Activated naive CD8-positive, alpha-beta T cell treated with anti-CD3 and anti-CD28 coated beads, Interleukin-2, amount 10 ng/mL, durations not matched to agents 7 days and 5 days (primary cell): ENCODE measurements around the gene CALM3. TPM values are rescaled to one million over a fixed set of nuclear protein-coding genes. Genes with fewer than 3 reads are reported as not detected.
A peak's percentile ranks its signal among the peaks of the same experiment; 100 is the strongest.
"Not testable (repeated sequence)": the region's sequence is repeated elsewhere in the genome, so short reads cannot be mapped to it uniquely, and the experiment has no call there.

ENCODE experiments used
- ATAC-seq: fragments of 150-1000 bp; cut with Tn5 transposase; one replicate; pipeline ENCODE4 v1.10.0; 2021; ENCODE audit warnings: low read depth, moderate library complexity
- POLR2A ChIA-PET: fragments of 350-600 bp; sonication (Branson Sonifier 250); formaldehyde crosslinking; loops from one replicate; lab custom pipeline; 2021; ENCODE audit warnings: antibody characterized with exemption; lab: Charles Lee
- DNase-seq: peaks from one replicate; pipeline ENCODE4 v3.0.0; 2021
- H3K27ac Mint-ChIP-seq: one replicate; pipeline ENCODE4 v1.8.0; 2022; ENCODE audit warnings: mild to moderate bottlenecking, mixed read lengths
- H3K27me3 Mint-ChIP-seq: one replicate; pipeline ENCODE4 v1.8.0; 2022; ENCODE audit warnings: mild to moderate bottlenecking, moderate library complexity, mixed read lengths
- H3K36me3 Mint-ChIP-seq: one replicate; pipeline ENCODE4 v1.8.0; 2021; ENCODE audit warnings: mild to moderate bottlenecking, mixed read lengths
- H3K4me1 Mint-ChIP-seq: one replicate; pipeline ENCODE4 v1.8.0; 2021; ENCODE audit warnings: mixed read lengths
- H3K4me3 Mint-ChIP-seq: one replicate; pipeline ENCODE4 v1.8.0; 2022; ENCODE audit warnings: mild to moderate bottlenecking, moderate library complexity, mixed read lengths
- H3K9me3 Mint-ChIP-seq: one replicate; pipeline ENCODE4 v1.8.0; 2021; ENCODE audit warnings: mixed read lengths
- total RNA-seq, 2 experiments: library from RNA; stranded (reverse); gene quantifications; one replicate each; pipeline ENCODE4 v1.2.3, GENCODE V29; 2021

The CALM3 gene
- total RNA-seq, 2 experiments from 2014 or later: 485 to 503 TPM

DNA sequence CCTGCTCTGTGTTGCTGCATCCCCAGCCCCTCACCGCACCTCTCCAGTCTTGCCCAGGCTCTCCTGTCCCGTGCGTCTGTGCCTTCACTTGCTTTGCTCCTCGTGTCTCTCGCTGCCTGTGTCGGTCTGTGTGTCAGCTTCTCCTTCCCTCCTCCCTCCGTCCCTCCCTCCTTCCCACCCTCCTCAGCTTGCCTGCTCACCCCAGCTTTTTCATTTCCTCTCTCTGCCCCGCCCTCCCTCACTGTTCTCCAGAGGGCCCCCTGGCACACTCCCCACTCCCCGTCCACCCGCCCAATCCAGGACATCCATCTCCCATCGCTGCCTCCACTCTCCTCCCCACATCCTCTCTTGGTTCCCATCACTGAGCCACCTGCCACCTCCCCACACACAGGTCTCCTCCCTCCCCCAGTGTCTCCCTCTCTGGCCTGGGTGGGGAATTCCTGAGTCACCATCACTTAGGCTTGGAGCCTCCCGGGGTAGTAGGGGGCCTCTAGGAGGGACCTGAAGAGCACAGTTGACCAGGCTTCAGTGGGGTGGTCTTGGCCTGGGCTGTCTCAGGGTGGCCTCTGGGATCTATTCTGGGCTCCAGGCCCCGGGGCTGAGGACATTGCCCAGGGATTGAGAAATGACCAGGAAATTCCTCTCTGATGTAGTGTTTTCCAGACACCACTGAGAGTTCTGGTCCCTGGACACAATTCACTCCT, 24.0 kb downstream of the CALM3 start, which contains the start of gene PTGIR:
Gene PTGIR (minus strand): TSS at position 132 of the 704 bp plus-strand sequence. CDS start 864 bp downstream, outside the sequence.
- H3K4me3 Mint-ChIP-seq: peak within 1 kb of the TSS; percentile 92
- no peaks in the 10 kb centered on the region for H3K27me3 Mint-ChIP-seq
- peak within 1 kb of the TSS; percentile 95 for H3K27ac Mint-ChIP-seq
- H3K4me1 Mint-ChIP-seq: peaks cover 38% of the 10 kb centered on the region
- ATAC-seq (peak; percentile 37), DNase-seq (no peak)
- H3K9me3 Mint-ChIP-seq: no peaks in the 10 kb centered on the region
- POLR2A ChIA-PET: interaction anchor here (0.6 to 5.7 kb wide), 7 partner anchors 9 to 768 kb away, joined by 3 to 36 read pairs (median 3); no protein-coding TSS in a partner anchor
- H3K36me3 Mint-ChIP-seq: peaks cover 2% of the 10 kb centered on the region

DNA sequence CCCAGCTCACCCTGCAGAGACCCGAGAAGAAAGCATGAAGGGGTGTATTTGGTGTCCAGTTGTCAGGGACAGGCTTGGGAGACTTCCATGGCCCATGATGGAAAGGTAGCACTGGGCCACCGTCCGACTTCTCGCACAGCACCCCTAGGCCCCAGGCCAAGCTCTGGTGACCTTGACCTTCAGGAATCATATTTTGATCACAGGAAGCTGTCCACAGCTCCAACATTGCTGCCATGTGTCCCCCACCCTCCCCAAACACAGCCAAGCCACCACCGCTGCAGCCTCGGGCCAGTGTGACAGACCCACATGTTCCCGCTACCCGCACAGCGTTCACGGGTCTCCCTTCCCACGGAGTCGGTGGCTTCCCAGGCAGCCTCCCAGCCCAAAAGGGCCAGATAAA, 24.6 kb downstream of the CALM3 start:
- Mint-ChIP-seq H3K27ac (peak overlapping the region; percentile 95), H3K4me1 (peaks cover 33% of the 10 kb centered on the region)
- POLR2A ChIA-PET: interaction anchor here (5.7 kb wide), 1 partner anchor 13 kb away, joined by 36 read pairs; no protein-coding TSS in a partner anchor

DNA sequence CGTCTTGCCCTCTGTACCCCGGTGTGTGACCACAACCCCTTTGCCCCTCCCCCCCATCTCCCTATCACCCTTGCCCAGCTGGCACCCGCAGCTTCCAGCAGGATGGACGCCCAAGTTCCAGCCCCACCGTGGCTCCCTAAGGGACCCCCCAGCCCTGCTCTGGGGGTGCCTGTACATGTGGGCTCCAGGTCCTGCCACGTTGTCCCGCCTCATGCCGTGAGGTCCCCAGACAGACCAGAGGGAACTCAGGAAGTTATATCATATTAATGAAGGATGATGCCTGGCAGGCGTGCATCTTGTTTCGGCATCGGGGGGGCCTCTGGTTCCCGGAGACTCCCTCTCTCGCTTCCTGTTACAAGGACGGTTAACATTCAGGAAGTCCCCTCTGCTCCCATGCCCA, 25.3 kb downstream of the CALM3 start:
- no peaks in the 10 kb centered on the region for H3K27me3 Mint-ChIP-seq
- POLR2A ChIA-PET: interaction anchor here (3.2 to 5.7 kb wide), 2 partner anchors 9 to 14 kb away, joined by 8 to 36 read pairs; no protein-coding TSS in a partner anchor
- H3K4me1 Mint-ChIP-seq: peaks cover 31% of the 10 kb centered on the region
- no peak overlapping the region for H3K4me3 Mint-ChIP-seq
- ATAC-seq (no peak), DNase-seq (no peak)
- no peak overlapping the region for H3K27ac Mint-ChIP-seq
- no peaks in the 10 kb centered on the region for H3K9me3 Mint-ChIP-seq
- peaks cover 2% of the 10 kb centered on the region for H3K36me3 Mint-ChIP-seq

More for the DNA sequence above, 24.6 kb downstream of the CALM3 start:
- DNase-seq (no peak), ATAC-seq (no peak)
- Mint-ChIP-seq H3K27me3 (no peaks in the 10 kb centered on the region), H3K36me3 (peaks cover 2% of the 10 kb centered on the region), H3K9me3 (no peaks in the 10 kb centered on the region), H3K4me3 (no peak overlapping the region)

DNA sequence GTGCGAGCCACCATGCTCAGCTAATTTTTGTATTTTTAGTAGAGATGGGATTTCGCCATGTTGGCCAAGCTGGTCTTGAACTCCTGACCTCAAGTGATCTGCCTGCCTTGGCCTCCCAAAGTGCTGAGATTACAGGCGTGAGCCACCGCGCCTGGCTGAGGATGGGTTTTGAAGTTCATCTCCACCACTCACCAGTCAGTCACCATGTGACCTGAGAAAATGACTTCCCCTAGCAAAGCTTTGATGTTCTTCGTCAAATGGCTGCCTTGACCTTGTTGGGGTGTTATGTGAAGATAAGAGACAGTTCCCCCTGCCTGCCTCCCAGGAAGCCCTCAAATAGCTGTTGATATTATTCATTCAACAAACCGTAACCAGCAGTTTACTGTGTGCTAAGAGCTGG, 27.8 kb downstream of the CALM3 start:
- H3K27me3 Mint-ChIP-seq, H3K4me3 Mint-ChIP-seq, H3K9me3 Mint-ChIP-seq, H3K27ac Mint-ChIP-seq, H3K36me3 Mint-ChIP-seq, ATAC-seq, DNase-seq: not testable (repeated sequence)
- peaks cover 29% of the 10 kb centered on the region for H3K4me1 Mint-ChIP-seq
- POLR2A ChIA-PET: interaction anchor here (0.6 to 3.2 kb wide), 5 partner anchors 9 to 29 kb away, joined by 3 to 8 read pairs (median 3); no protein-coding TSS in a partner anchor

DNA sequence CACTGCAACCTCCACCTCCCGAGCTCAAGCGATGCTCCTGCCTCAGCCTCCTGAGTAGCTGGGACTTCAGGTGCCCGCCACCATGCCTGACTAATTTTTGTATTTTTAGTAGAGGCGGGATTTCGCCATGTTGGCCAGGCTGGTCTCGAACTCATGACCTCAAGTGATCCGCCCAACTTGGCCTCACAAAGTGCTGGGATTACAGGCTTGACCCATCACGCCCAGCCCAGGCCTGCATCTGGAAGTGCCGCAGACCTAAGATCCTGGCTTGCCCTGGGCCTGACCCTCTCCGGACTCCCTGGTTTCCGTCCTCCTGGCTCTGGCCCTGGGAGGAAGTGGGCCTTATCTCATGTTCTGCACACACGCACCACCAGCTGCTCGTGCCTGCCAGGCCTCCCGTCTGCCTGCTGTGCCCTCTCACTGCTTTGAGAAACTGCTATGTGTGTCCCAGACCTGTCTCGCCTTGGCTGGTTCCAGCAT, 28.5 kb downstream of the CALM3 start:
- Mint-ChIP-seq H3K27me3 (no peaks in the 10 kb centered on the region), H3K36me3 (no peaks in the 10 kb centered on the region), H3K27ac (no peak overlapping the region), H3K4me3 (no peak overlapping the region), H3K4me1 (peaks cover 25% of the 10 kb centered on the region), H3K9me3 (no peaks in the 10 kb centered on the region)
- POLR2A ChIA-PET: interaction anchor here (0.6 to 3.2 kb wide), 4 partner anchors 9 to 30 kb away, joined by 3 to 8 read pairs (median 3); no protein-coding TSS in a partner anchor
- ATAC-seq: no peak
- no peak for DNase-seq

DNA sequence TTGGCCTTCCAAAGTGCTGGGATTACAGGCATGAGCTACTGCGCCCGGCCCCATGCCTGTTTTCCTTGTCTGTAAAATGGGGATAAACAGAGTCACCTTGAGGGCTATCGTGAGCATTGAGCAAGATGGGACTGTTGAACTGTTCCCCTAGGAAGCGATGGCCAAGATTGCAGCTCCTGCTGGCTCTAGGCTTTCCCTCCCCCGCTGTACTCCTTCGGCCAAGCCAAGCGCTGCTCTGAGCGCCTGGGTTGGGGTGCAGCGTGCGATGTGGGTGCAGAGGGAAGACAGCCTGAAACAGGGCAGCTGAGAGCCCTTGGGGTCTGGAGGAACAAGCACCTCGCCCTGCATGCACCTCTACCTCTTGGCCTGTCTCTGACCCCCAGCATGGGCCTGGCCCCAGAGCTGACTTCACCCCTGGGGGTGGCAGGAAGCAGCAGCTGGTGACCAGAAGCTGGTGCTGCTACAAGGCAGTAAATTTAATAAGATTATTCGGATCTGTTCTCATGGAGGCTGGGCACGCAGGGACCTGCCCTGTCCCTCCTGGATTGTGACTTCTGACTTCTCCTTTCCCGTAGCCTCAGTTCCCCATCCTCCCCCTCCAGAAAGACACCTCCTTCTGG, 29.6 kb downstream of the CALM3 start:
- H3K4me3 Mint-ChIP-seq: no peak overlapping the region
- no peak for ATAC-seq
- no peaks in the 10 kb centered on the region for H3K36me3 Mint-ChIP-seq
- POLR2A ChIA-PET: interaction anchor here (1.4 to 2.6 kb wide), 2 partner anchors 20 to 29 kb away, joined by 6 to 15 read pairs; partner anchors contain the start of gene CALM3
- DNase-seq: no peak
- no peaks in the 10 kb centered on the region for H3K27me3 Mint-ChIP-seq
- H3K4me1 Mint-ChIP-seq: peaks cover 19% of the 10 kb centered on the region
- no peak overlapping the region for H3K27ac Mint-ChIP-seq
- H3K9me3 Mint-ChIP-seq: no peaks in the 10 kb centered on the region

DNA sequence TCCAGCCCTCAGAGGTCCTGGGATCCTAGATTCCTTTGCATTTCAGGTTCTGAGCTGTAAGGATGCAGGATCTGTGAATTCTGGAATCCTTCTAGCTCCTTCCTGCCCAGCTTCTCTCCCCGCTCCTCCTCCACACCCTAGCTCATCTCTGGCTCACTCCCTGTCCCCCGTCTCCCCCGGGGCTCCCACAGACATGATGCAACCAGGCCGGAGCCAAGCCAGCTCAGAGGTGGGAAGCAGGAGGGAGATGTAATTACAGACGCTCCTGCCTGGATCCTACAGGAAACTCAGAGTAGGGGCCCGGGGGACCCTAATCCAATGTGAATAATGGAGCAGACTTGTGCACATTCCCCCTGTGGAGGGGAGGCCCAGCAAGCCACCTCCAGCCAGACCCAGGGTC, 30.4 kb downstream of the CALM3 start:
- H3K4me3 Mint-ChIP-seq: no peak overlapping the region
- H3K27ac Mint-ChIP-seq: no peak overlapping the region
- peaks cover 20% of the 10 kb centered on the region for H3K4me1 Mint-ChIP-seq
- ATAC-seq: no peak
- no peaks in the 10 kb centered on the region for H3K27me3 Mint-ChIP-seq
- H3K36me3 Mint-ChIP-seq: no peaks in the 10 kb centered on the region
- POLR2A ChIA-PET: interaction anchor here (1.4 to 2.6 kb wide), 2 partner anchors 20 to 30 kb away, joined by 6 to 15 read pairs; partner anchors contain the start of gene CALM3
- no peaks in the 10 kb centered on the region for H3K9me3 Mint-ChIP-seq
- no peak for DNase-seq

DNA sequence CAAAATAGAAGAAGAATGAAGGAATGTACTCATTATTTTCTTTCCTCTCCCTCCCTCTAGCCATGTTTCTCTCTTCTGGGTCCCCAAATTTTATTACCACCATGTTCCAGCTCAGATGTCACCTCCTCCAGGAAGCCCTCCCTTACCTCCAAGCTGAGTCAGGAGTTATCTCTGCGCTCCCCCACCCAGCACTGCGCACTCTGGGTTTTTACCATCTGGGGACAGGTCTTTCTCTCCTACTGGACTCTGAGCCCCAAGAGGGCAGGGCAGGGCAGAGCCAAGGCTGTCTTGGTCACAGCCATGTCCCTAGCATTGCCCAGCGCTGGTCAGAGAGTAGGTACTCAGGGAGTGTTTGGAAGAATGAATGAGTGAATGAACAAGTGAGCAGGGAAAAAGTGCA, 32.0 kb downstream of the CALM3 start:
- POLR2A ChIA-PET: interaction anchor here (1.0 to 2.6 kb wide), 7 partner anchors 8 to 32 kb away, joined by 3 to 9 read pairs (median 6); partner anchors contain the start of genes CALM3, DACT3 and PTGIR
- H3K27ac Mint-ChIP-seq: peak overlapping the region; percentile 68
- peak overlapping the region; percentile 83 for H3K4me3 Mint-ChIP-seq
- peaks cover 18% of the 10 kb centered on the region for H3K4me1 Mint-ChIP-seq
- no peaks in the 10 kb centered on the region for H3K9me3 Mint-ChIP-seq
- no peaks in the 10 kb centered on the region for H3K27me3 Mint-ChIP-seq
- ATAC-seq (no peak), DNase-seq (no peak)
- no peaks in the 10 kb centered on the region for H3K36me3 Mint-ChIP-seq

DNA sequence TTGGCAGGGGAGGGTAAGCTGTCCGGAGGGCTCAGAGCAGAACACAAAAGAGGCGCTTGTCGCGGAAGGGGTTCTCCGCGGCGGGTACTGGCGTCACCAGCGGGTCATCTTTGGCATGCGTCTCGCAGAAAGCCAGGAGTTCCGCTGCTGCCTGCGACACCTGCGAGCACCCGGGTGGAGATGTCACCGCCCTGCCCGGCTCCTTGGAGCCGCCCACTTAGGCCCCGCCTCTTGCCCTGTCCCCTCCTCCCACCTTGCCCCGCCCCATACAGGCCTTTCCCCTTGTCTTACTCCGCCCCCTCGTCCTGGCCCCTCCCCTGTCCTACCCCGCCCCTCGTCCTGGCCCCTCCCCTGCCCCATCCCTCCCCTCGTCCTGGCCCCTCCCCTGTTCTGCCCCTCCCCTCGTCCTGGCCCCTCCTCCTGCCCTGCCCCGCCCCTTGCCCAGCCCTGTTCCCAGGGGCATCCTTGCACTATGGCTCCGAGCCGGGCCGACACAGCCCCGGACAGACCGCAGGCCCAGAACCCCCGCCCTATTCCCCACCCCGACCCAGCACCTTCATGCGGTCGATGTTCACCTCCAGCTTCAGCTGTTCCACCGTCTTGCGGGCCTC, 33.0 kb downstream of the CALM3 start:
- DNase-seq (peak; percentile 97), ATAC-seq (peak; percentile 59)
- Mint-ChIP-seq H3K4me1 (peaks cover 14% of the 10 kb centered on the region), H3K36me3 (no peaks in the 10 kb centered on the region), H3K4me3 (peak overlapping the region; percentile 83), H3K9me3 (no peaks in the 10 kb centered on the region), H3K27me3 (no peaks in the 10 kb centered on the region), H3K27ac (peak overlapping the region; percentile 68)
- POLR2A ChIA-PET: interaction anchor here (1.1 to 2.6 kb wide), 6 partner anchors 9 to 33 kb away, joined by 4 to 9 read pairs (median 6); partner anchors contain the start of genes CALM3, DACT3 and PTGIR

DNA sequence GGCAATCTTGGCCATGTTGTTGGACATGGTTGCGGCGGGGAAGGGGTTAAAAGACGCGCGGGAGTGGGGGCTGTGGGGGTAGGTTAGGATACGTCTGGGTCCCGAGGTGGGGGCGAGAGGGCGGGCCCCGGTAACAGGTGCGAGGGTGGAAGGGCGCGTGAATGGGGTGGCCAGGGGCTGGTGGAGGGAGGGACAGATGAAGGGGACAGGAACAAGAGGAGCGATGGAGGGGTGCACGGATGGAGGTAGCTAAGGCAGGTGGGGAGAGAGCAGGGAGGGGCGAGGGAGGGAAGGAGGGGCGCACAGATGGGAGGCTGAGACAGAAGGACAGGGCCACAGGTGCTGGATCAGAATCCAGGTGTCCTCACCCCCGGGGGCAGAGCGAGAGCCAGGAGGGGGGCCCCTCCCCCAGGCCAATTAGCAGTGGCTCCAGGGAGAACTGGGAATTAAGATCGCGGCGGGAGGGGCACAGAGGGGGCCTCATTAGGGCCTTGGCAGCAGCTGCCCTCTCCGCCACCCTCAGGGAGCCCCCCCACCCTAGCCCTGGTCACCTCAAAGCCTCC, 33.6 kb downstream of the CALM3 start:
- Mint-ChIP-seq H3K27ac (peak overlapping the region; percentile 13), H3K4me1 (peaks cover 14% of the 10 kb centered on the region), H3K36me3 (no peaks in the 10 kb centered on the region), H3K4me3 (peak overlapping the region; percentile 83), H3K27me3 (no peaks in the 10 kb centered on the region), H3K9me3 (no peaks in the 10 kb centered on the region)
- DNase-seq: no peak
- POLR2A ChIA-PET: interaction anchor here (2.6 kb wide), 1 partner anchor 27 kb away, joined by 7 read pairs; the partner anchor contains the start of gene DACT3
- no peak for ATAC-seq

DNA sequence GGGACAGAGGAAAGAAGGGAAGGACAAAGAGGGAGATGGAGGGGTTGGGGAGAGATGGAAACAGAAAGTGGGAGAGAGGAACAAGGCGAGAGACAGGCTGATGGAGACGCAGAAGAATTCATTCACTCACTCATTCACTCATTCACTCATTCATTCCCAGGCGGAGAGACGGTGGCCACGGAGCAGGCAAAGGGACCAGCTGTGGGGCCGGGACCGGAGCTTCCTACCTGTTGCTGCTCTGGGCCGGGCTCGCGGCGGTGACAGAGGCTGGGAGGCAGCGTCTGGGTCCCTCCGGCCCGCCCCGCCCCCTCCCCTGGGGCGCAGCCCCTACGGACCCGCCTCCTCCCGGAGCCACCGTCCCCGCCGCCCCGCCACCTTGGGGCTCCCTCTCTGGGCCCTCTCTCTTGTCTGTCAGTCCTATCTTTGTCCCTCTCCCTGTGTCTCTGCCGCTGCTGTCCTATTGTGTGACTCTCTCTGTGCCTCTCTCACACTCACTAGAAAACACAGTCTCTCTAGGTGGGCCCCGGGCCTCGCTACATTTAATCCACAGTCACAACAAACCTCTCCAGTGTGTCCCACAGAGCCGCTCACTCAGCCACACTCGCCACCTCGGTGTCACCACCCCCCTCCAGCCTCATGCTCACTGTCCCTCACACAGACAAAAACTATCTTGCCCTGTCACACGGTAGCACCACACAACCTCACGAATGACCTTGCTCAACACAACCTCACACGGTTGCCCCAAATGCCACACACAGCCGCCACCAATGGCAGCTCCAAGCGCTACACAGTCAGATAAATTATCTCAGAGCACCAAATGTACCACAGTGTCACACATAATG, 35.0 kb downstream of the CALM3 start, which contains the start of gene GNG8:
Gene GNG8 (minus strand): TSS at position 283 of the 842 bp plus-strand sequence. CDS start 1,520 bp downstream, outside the sequence.
- H3K9me3 Mint-ChIP-seq: no peaks in the 10 kb centered on the region
- no peak for DNase-seq
- H3K4me1 Mint-ChIP-seq: peaks cover 14% of the 10 kb centered on the region
- no peaks in the 10 kb centered on the region for H3K27me3 Mint-ChIP-seq
- no peak for ATAC-seq
- no peaks in the 10 kb centered on the region for H3K36me3 Mint-ChIP-seq
- peak within 1 kb of the TSS; percentile 67 for H3K4me3 Mint-ChIP-seq
- peak within 1 kb of the TSS; percentile 74 for H3K27ac Mint-ChIP-seq
- POLR2A ChIA-PET: interaction anchor here (0.7 to 1.2 kb wide), 5 partner anchors 11 to 713 kb away, joined by 3 to 7 read pairs (median 3); partner anchors contain the start of genes CALM3 and PTGIR
